ENCODE results near the gene PTGS1.
"Not testable (repeated sequence)": the region's sequence is repeated elsewhere in the genome, so short reads cannot be mapped to it uniquely, and the experiment has no call there.

PTGS1 gene

DNA sequence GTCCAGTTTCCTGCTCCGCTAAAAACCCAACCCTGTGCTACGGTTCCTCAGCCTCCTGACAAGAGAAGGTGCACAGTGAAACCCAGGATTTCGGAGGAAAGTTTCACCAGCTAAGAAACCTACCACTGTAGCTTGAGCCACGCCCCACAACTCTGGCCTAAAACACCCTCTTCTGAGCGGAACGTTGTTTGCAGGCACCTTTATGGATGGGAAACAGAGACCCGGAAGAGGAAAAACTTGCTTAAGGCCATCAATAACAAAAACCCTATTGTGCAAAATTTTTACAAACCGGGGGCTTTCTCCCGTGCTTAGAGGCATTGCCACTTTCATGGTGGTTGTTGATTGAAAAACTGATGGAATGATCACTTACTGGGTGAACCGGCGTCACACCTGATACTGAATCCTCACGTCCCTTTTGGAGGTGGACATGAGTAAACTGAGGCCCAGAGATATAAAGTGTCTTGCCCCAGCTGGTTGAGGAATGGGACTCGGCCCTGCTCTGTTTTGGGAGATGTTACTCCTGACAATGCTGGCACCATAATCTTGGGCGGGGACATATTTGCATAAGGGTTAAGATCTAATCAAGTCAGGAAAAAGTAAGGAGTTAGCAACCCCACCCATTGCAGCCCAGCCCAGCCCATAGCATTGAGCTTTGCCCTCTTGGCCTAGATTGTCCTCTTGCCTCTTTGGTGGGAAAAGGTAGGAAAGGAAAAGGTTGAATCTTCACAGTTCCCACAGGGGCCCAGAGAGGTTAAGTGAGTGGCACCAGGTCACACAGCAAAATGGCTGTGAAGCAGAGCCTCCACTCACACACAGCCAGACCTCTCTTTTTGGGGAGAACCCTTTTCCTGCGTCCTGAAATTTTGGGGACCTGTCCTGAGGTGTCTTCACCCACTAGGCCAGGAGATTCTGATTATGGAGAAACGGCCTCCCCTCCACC lies 23.2 kb upstream of the PTGS1 start:
- no peak for DNase-seq (ENCODE audit: low spot score)

DNA sequence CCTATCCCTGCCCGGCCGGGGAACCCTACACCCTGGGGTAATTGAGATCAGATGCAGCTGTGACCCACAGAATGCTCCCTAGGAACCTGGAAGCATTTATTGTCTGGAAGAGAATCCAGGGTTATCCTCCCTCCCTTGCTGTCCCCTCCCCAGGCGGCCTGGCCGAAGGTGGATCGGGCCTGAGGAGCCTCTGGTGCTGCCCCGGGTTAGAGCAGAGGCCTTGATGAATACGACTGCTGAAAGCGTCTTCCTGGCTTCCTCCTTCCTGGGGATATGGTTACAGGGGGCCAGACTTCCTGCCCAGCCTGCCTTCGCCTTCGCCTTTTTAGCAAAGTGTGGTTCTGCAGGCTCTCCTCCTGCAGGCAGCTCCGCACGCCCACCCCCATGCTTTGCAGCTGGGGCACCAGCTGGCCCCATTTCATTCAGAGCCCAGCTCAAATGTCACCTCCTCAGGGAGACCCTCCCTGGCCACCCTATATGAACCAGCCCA lies 22.5 kb upstream of the PTGS1 start:
- DNase-seq (ENCODE audit: low spot score), result no peak

DNA sequence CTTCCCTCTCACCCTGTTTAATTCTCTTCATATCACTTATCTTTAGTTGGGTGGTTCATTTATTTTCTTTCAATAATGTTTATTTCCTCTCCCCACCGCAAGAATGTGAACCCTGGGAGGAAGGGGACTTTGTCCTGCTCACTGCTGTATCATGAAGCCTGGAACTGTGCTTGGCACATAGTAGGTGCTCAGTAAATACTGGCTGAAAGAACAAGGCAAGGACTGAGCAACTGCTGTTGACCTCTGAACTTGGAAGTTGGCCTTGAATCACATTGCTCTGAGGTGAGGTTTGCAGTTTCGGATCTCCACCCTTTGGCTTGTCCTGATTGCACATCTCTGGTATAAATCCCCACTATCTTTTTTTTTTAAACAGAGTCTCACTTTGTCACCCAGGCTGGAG lies 22.0 kb upstream of the PTGS1 start:
- DNase-seq (ENCODE audit: low spot score), result no peak

DNA sequence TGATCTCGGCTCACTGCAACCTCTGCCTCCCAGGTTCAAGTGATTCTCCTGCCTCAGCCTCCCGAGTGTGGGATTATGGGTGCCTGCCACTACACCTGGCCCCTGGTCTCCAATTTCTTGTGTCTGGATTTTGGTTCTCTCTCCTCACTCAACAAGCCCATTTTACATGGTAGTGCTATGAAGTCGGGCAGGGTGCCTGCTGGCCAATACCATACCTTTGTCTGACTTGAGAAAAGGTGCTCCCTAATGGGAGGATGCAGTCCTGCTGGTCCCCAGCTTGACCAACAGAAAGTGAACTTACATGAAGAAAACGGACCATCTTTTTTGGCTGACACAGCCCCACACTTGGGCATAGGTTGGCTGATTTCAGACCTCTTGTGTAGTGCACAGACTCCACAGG lies 21.6 kb upstream of the PTGS1 start:
- no peak for DNase-seq (ENCODE audit: low spot score)

DNA sequence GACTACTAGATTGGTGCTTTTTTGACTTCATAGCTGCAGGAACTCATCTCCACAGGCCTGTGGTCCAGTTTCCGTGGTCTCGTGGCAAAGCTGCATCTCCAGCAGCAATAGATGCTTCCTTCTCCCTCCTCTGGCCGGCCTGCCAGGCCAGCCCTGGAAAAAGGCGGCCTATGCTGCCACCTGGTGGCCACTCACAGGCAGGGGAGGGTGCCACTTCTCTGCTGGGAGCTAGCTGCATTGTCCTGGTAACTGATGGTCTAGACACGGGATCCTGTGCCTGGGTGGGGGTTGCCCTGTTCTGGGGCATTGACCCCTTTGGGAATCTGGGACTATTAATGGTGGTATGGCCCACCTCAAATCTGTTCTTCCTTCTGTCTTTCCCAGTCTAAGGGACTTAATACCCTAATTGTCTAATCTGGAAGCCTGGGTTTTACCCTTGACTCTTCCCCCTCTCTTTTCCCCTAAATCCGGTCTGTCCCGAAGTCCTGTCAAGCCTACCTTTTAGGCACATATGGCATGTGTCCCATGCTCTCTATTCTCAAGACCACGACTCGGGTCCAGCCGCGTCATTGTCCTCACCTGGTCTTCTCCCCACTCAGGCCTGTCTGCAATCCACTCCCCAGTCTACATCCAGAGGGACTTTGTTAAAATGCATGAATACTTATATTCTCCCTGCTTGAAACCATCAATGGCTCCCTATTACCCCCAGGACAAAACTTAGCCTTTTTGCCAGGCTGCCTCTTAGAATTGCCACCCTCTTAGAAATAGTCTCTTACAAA lies 20.1 kb upstream of the PTGS1 start:
- DNase-seq (ENCODE audit: low spot score), result peak; percentile 72

DNA sequence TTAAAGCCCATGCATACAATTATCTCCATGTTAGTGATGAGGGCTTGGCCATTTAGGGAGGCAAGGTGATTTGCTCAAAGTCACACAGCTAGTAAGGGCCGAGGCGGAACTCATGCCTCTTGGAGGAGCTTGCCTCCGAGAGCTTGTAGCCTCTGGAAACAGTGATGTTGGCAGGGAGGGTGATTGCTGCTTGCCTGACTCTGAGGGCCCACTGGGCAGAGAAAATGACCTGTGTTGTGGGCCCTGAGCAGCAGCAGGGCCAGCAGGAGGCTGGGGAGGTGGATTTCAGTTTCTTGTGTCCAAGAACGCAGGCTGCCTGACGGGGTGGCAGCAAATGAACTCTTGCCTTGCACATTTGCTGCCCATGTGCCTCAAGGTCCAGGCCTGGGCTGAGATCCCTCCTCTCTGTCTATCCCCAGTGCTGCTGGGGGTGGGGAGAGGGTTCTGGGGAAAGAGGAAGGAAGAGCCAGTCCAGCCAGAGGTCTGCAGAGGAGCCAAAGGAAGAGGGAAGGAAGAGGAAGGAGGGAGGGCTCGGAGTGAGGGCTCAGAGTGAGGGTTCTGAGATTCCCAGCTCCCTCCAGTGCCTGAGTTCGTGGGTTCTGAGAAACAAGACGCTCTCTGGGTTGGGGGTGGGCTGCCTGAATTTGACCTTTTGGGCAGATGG lies 16.2 kb upstream of the PTGS1 start:
- no peak for DNase-seq (ENCODE audit: low spot score)

DNA sequence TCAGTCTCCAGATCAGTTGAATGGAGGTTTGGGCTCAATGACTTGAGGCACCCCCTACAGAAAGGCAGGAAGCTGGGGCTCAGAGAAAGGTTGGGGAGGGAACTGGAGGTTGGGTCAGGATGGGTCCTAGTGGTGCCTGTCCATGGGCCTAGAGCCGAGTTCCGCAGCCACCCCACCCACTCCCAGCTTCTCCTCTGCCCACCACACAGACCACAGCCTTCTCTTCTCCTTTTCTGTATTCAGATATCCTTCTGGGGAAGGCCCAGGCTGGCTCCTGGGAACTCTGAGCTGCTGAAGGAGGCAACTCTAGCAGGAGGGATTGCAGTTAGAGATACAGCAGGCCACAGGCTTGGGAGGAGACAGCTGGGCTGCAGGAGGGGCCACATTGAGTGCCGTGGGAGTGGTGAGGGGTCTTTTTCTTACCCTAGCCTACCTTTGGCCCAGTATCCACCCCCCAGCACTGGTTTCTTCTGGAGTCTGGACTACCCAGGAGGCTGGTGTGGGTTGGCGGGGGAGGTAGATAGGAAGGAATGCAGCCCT lies 15.4 kb upstream of the PTGS1 start:
- DNase-seq (ENCODE audit: low spot score), result no peak

DNA sequence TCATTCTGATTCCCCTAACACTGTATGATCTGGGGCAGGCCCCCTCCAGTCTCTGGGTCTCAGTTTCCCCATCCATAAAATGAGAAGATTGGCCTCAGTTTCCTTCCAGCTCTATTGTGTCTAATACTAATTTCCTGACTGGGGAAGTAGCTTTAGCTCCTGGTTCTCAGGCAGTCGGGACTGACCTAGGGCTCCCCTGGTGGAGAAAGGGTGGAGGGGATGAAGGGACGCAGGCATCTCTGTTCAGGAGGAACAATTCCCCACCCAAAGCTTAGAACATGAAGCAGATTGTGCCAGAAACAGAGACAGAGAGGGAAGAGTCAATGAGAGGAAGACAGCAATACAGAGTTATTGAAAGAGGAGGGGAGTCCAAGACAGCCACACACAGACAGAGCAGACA lies 14.2 kb upstream of the PTGS1 start:
- no peak for DNase-seq (ENCODE audit: low spot score)

DNA sequence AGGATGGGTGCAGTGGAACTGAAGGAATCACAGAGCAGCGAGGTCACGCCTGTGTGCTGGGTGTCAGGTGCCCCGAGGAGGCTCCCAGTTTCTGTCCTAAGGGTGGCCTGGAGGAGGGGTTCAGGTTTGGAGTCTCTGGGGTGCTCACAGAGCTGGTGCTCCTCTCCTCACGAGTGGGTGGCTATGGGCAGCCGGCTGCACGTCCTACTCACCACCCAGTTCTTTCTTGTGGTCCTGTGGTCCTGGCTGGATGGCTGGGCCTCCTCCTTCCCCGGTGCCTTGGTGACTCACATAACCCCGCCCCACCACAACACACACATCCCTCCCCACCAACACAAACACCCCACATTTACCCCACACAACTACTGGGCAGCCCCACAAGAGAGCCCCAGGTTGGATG lies 9.9 kb upstream of the PTGS1 start:
- DNase-seq (ENCODE audit: low spot score), result no peak

DNA sequence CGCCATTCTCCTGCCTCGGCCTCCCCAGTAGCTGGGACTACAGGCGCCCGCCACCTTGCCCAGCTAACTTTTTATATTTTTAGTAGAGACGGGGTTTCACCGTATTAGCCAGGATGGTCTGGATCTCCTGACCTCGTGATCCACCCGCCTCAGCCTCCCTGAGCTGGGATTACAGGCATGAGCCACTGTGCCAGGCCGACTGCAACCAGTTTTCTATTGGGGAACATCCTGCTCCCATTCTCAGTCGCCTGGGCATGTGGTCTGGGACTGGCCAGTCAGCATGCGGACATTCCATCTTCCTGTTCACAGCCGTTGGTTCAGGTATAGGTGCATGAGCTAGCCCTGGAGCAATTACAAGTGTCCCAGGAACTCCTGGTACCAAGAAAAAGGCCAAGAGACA lies 7.7 kb upstream of the PTGS1 start:
- DNase-seq (ENCODE audit: low spot score), result not testable (repeated sequence)

DNA sequence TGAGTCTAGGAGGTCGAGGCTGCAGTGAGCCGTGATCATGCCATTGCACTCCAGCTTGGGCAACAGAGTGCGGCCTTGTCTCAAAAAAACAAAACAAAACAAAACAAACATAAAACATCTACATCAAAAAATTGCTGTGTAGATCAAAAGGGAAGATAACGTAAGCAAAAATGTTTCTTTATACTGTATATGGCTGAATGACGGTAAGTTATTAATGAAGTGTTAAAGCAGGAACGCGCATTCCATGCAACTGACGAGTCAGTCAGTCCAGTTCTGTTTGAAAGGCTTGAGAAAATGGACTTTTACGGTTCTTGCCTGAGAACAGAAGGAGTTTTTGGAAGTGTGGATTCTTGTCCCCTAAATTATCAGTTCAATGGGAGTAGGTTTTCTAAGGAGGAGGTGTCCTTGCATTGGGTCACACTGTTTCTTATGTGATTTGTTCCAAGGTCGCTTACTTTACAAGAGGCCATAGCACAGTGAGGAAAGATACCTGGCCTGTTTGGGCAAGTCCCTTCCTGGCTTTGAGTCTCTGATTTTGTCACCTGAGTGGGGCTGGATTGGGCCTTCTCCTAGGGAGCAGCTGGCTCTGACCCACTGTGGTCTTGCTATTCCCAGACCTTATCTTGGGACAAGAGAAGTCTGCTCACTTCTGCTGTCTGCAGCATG lies 6.6 kb upstream of the PTGS1 start:
- DNase-seq (ENCODE audit: low spot score), result no peak

DNA sequence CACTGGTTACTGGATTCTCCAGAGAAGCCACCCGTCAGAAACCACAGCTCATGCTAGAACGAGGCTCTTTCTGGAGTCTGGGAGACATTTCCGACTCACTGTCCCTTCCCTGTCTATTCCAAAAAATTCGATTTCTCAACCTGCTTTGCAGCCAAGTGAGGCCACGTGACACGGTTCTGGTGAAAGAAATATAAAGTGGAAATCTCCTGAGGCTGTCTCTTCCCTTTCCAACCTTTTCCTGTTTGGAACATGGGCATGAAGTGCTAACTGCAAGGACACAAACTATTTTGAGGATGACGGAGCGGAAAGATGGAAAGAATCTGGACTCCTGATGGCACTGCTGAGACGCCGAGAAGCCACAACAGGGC lies 6.1 kb upstream of the PTGS1 start:
- no peak for DNase-seq (ENCODE audit: low spot score)

DNA sequence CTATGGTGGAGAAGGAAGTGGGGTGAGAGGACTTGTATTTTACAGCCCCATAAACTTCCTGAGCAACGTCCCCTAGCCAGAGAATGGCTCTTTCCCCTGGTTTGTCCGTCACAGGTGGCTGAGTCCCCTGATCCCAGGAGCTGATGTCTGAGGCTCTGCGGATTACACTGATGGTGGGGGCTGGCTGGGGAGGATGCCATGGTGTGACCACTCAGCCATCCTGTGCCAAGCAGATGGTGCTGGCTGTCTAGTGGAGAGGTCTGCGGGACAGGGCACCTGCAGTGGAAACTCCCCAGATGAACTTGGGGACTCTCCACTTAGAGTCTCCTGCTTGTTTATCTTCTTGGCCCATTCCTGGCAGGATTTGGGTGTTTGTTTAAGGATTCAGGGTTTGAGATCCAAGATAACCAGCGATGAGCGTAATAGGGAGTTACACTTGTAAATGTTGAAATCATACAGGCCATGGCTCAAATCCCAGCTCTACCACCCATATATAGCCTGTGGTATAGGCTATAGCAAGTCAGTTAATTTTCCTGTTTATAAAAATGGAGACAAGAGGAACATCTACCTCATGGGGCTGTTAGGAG lies 4.7 kb upstream of the PTGS1 start:
- no peak for DNase-seq (ENCODE audit: low spot score)

DNA sequence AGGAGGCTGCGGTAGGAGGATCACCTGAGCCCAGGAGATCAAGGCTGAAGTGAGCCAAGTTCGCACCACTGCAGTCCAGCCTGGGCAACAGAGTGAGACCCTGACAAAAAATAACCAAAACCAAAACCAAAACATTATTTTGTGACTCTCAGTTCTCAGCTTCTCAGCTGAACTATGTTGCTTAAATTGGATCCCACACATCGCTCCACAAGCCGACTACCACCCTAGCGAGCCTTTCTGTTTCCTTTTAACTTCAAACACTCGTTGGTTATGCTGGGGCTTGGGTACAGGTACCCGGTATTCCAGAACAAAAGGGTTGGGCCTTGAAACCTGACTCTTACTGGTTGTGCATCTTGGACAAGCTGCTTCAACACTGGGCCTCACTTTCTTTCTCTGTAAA lies 3.8 kb upstream of the PTGS1 start:
- DNase-seq (ENCODE audit: low spot score), result no peak

DNA sequence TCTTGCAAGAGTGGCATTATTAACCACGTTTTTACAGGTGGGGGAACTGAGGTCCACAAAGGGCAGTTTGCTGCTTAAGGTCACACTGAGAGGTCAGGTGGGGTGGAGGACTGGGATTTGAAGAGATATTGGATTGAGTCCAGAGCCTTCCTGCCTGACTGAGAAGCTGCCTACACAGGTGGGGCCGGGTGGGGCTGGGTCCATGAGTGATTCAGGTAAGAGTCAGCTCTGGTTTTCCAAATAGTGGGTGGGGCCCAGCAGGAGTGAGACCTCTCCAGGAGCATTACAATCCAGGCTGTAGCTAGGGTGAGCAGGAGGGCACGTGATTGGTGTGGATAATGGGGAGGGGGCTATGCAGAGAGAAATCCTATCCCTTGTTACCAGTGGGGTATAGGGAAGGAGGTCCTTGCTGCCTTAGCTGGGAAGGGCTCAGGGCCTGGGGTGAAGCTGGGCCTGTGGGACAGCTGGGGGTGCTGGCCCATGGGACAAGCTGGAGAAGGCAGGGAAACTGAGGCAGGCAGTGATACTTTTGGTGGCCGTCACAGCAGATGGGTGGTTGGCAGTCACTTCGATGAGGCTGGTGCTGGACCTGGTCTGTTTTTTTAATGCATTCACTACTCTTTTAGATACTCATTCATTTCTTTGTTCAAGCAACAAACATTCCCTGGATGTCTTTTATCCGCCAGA lies 2.9 kb upstream of the PTGS1 start:
- DNase-seq (ENCODE audit: low spot score), result no peak

DNA sequence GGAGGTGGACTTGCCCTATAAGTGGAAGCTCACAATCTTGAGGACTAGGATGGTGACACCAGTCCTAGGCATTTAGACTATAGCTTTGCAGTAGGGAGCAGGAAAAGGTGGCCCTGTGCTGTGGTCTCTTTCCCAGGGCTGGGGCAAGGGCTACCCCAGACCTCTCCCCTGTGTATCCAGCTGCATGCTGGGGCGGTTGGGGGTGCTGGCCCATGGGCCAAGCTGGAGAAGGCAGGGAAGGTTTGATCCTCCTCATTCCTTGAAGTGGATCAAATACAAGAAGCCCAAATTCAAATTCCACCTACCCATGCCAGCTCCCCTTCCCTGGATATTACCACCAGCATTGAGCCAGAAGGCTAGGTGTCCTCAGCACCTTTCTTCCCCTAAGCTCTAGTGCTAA lies 2.2 kb upstream of the PTGS1 start:
- no peak for DNase-seq (ENCODE audit: low spot score)

DNA sequence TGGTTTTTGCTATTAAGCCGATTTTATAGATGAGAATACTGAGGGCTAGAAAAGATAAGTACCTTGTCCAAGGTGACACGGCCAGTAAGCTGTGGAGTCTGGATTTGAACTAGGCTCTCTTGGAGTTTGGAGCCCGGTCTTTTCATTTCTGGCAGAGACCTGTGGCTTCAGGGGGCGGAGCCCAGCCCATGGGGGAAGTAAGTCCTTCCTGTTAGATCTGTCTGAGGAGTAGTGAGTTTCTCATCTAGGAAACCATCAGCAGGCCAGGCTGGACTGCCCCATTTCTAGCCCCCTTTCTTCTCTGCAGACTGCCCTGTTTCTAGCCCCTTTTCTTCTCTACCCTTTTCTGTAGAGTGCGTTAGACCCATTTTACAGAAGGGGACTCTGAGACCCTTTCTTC lies 521 bp upstream of the PTGS1 start:
- no peak for DNase-seq (ENCODE audit: low spot score)

DNA sequence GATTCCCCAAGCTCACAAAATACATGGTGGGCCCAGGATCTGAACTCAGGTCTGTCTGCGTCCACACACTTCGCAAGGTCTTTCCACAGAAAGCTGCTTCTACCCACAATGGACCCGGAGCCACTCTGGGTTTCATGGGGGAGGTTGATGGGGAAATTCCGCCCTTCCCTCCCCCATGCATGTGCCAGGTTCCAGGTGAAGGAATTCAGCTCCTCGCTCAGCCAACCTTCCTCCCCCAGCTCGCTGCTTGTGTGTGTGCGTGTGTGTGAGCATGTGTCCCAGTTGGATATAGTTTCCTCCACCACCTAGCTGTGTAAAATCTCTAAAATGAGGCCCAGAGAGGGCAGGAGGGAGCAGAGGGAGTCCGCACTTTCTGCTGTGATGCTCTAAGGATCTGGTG lies 1.0 kb downstream of the PTGS1 start:
- DNase-seq (ENCODE audit: low spot score), result no peak

DNA sequence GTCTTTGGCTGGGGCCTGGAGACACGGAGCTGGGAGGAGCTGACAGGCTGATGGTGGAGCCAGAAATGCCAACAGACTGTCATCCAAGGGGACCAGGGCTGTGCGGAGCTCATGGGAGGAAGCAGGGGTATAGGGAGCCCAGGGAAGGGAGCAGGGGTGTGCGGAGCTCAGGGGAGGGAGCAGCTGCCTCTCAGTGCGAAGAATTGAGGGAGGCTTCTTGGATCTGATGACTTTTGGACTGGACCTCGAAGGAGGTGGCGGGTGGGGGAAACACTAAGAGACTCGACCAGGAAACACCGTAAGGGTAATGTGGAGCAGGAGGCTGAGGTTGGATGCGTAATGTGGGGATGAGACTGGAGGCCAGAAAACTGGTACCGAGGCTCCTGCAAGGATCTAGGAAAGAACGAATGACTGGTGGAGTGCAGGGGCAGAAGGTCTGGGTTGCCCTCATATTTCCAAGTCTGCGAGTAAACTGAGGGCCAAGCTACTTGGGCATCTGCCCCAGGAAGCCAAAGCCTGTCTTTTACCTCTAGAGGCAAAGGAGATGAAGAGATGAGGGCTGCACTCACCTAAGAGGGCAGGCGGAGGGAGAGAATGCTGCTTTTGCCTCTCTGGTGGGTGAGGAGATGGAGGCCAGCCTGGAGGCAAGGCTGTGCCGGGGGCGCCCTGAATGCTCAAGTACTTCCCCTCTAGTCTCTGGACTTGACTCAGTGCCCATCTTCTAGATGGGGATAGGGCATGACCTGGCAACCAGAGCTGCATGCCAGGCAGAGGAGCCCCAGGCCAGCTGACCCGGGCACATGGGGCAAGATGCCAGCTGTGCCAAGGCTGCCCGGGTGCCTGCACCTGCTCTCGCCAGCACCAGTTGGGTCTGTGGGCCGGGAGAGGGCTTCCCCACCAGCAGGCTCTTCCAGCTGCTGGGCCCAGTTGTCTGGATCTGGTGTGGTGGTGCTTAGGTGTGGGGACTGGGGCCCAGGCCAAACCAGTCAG lies 2.3 kb downstream of the PTGS1 start:
- no peak for DNase-seq (ENCODE audit: low spot score)

Measured in SK-N-DZ (cell line).